ENCODE results near the gene LRRN2.
A peak's percentile ranks its signal among the peaks of the same experiment; 100 is the strongest.

LRRN2 gene

GRCh38 chr1:204658295-204658694 lies 27.2 kb downstream of the LRRN2 start:
- TF ChIP-seq EP300 (IDR thresholded peaks at IDR 0.05; ENCODE audit: borderline replicate concordance), result no peak
- no peak for TF ChIP-seq RAD21 (IDR thresholded peaks at IDR 0.05; ENCODE audit: low read depth)
- no peak for TF ChIP-seq TCF12 (IDR thresholded peaks at IDR 0.05; ENCODE audit: low read depth)
- no peak for TF ChIP-seq CREB1 (IDR thresholded peaks at IDR 0.05; ENCODE audit: low read depth)
- no peak for TF ChIP-seq EGR1 (IDR thresholded peaks at IDR 0.05)
- TF ChIP-seq TAF1 (IDR thresholded peaks at IDR 0.05; ENCODE audit: low read depth), result no peak
- no peak for TF ChIP-seq MAX (IDR thresholded peaks at IDR 0.05)
- no peak for TF ChIP-seq ZBTB7A (IDR thresholded peaks at IDR 0.05; ENCODE audit: low read depth)
- no peak for TF ChIP-seq TEAD4 (IDR thresholded peaks at IDR 0.05)
- TF ChIP-seq NFIC (IDR thresholded peaks at IDR 0.05), result no peak
- no peak for TF ChIP-seq YY1 (IDR thresholded peaks at IDR 0.05; ENCODE audit: low read depth)

- no peak for TF ChIP-seq CREB1 (IDR thresholded peaks at IDR 0.05; ENCODE audit: low read depth)
- no peak for TF ChIP-seq TCF12 (IDR thresholded peaks at IDR 0.05; ENCODE audit: low read depth)
- no peak for TF ChIP-seq ZBTB7A (IDR thresholded peaks at IDR 0.05; ENCODE audit: low read depth)
- TF ChIP-seq TAF1 (IDR thresholded peaks at IDR 0.05; ENCODE audit: low read depth), result no peak
- no peak for TF ChIP-seq NFIC (IDR thresholded peaks at IDR 0.05)
- TF ChIP-seq EP300 (IDR thresholded peaks at IDR 0.05; ENCODE audit: borderline replicate concordance), result no peak
- no peak for TF ChIP-seq MAX (IDR thresholded peaks at IDR 0.05)
- no peak for TF ChIP-seq RAD21 (IDR thresholded peaks at IDR 0.05; ENCODE audit: low read depth)
Observed at GRCh38 chr1:204653590-204654340, 31.8 kb downstream of the LRRN2 start.

- TF ChIP-seq TEAD4 (IDR thresholded peaks at IDR 0.05) (no peak), RAD21 (IDR thresholded peaks at IDR 0.05; ENCODE audit: low read depth) (no peak), USF1 (IDR thresholded peaks at IDR 0.05) (no peak), FOXM1 (IDR thresholded peaks at IDR 0.05; ENCODE audit: borderline replicate concordance, low read depth) (no peak), TCF12 (IDR thresholded peaks at IDR 0.05; ENCODE audit: low read depth) (no peak), REST (IDR thresholded peaks at IDR 0.05; ENCODE audit: low read depth) (no peak), CEBPB (IDR thresholded peaks at IDR 0.05) (no peak), NFIC (IDR thresholded peaks at IDR 0.05) (no peak), EP300 (IDR thresholded peaks at IDR 0.05; ENCODE audit: borderline replicate concordance) (no peak), YY1 (IDR thresholded peaks at IDR 0.05; ENCODE audit: low read depth) (no peak), ZBTB7A (IDR thresholded peaks at IDR 0.05; ENCODE audit: low read depth) (no peak), CREB1 (IDR thresholded peaks at IDR 0.05; ENCODE audit: low read depth) (no peak), EGR1 (IDR thresholded peaks at IDR 0.05) (no peak), TAF1 (IDR thresholded peaks at IDR 0.05; ENCODE audit: low read depth) (no peak), MAX (IDR thresholded peaks at IDR 0.05) (no peak)
Observed at GRCh38 chr1:204652497-204652896, 33.0 kb downstream of the LRRN2 start.

GRCh38 chr1:204651843-204652421 lies 33.6 kb downstream of the LRRN2 start:
- TF ChIP-seq NFIC (IDR thresholded peaks at IDR 0.05) (peak; percentile 82), TCF12 (IDR thresholded peaks at IDR 0.05; ENCODE audit: low read depth) (0 out of 2 replicates have a peak, but pooled peaks have one; percentile 50), CEBPB (IDR thresholded peaks at IDR 0.05) (no peak)

- no peak for TF ChIP-seq ZBTB7A (IDR thresholded peaks at IDR 0.05; ENCODE audit: low read depth)
- no peak for TF ChIP-seq USF1 (IDR thresholded peaks at IDR 0.05)
- TF ChIP-seq MAX (IDR thresholded peaks at IDR 0.05), result no peak
- no peak for TF ChIP-seq RAD21 (IDR thresholded peaks at IDR 0.05; ENCODE audit: low read depth)
- TF ChIP-seq FOXM1 (IDR thresholded peaks at IDR 0.05; ENCODE audit: borderline replicate concordance, low read depth), result no peak
- TF ChIP-seq TEAD4 (IDR thresholded peaks at IDR 0.05), result no peak
- no peak for TF ChIP-seq YY1 (IDR thresholded peaks at IDR 0.05; ENCODE audit: low read depth)
- no peak for TF ChIP-seq CREB1 (IDR thresholded peaks at IDR 0.05; ENCODE audit: low read depth)
- TF ChIP-seq TAF1 (IDR thresholded peaks at IDR 0.05; ENCODE audit: low read depth), result no peak
- no peak for TF ChIP-seq CEBPB (IDR thresholded peaks at IDR 0.05)
- no peak for TF ChIP-seq REST (IDR thresholded peaks at IDR 0.05; ENCODE audit: low read depth)
Observed at GRCh38 chr1:204650911-204651570, 34.5 kb downstream of the LRRN2 start.

Measured in Ishikawa (cell line).